Measurements from ENCODE around the gene BICD2. TPM values are rescaled to one million over a fixed set of nuclear protein-coding genes. Genes with fewer than 3 reads are reported as not detected.

BICD2 gene
- total and polyA plus RNA-seq, 2 of the 13 experiments (the other 11 are each of a cell fraction or from before 2014, with no cell fraction given) = 5.1 to 17.4 TPM

DNA sequence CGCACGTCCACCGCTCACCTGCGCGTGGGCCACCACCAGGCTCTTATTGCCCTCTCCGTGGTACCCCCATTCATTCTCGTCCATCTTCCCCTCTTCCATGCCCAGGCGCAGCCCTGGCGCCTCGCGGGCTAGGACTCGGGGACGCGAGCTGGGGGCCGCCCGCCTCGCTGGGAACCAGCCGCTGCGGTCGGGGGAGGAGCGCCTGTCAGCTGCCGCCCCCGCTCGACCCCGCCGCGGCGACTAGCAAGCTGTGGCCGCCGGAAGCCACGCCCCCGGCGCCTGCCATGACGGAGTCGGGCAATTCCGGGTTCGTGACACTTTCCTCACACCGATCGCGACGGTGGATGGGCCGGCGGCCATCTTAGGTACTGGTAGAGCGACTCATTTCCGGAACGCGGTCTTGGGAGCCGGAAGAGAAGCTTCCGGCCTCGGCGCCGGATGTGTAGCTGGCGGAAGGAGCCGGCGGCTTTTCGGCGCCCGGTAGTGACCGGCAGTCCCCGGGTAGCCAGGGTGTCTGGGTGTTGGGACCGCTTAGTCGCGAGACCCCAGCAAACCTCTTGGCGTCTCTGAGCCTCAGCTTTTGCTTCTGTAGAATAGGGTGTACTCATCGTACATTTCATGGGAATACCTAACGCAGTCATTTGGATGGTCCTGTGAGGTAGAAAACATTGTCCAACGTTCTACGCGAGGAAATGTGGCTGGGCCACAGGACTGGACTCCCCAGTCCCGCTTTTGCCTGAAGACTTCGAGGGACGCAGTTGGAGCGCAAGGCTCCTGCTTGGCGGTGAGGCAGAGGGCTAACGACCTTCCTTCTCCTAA, 94.5 kb downstream of the BICD2 start, which contains the start of gene IPPK (continued):
- TF ChIP-seq, protein P1, sequence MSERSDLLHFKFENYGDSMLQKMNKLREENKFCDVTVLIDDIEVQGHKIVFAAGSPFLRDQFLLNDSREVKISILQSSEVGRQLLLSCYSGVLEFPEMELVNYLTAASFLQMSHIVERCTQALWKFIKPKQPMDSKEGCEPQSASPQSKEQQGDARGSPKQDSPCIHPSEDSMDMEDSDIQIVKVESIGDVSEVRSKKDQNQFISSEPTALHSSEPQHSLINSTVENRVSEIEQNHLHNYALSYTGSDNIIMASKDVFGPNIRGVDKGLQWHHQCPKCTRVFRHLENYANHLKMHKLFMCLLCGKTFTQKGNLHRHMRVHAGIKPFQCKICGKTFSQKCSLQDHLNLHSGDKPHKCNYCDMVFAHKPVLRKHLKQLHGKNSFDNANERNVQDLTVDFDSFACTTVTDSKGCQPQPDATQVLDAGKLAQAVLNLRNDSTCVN (CRISPR knock-in tag; IDR thresholded peaks at IDR 0.05; ENCODE audit: borderline replicate concordance) = no peak; the same call in 1 of the 2 replicates
- peak; percentile 65 for TF ChIP-seq NFYB (CRISPR knock-in tag; IDR thresholded peaks at IDR 0.05)

- H4K20me1 ChIP-seq (ENCODE audit: insufficient read depth, low read length) = peaks cover 4% of the 10 kb centered on the region; the same call in 1 of the 2 replicates
- intact Hi-C loops (cut with micrococcal nuclease; ENCODE audit: unreplicated experiment) = no loop called here
- in situ Hi-C loops (cut with HindIII; ENCODE audit: extremely low pct_ligation_motif_present, low pct_unique_long_range_greater_than_20kb) = no loop called here
- H3K36me3 ChIP-seq (replicated peaks in 1 of 2; ENCODE audit: control insufficient read depth in 1 of 2, insufficient read depth in 2 of 2, low read length in 2 of 2) = peaks cover 2 to 8% of the 10 kb centered on the region in 2 experiments; a peak in 2 of 5 replicates
- ATAC-seq (peak; percentile 37; the same call in 1 of the 3 replicates), FAIRE-seq (no peak), DNase-seq (ENCODE audit: low spot score) (no peak)
- H3K9ac ChIP-seq (ENCODE audit: insufficient read depth, low read depth, low read length) = peak overlapping the region; percentile 86
- no peak overlapping the region for H2AFZ ChIP-seq (ENCODE audit: low read length)
- peak overlapping the region; percentile 82 for H3K4me2 ChIP-seq (ENCODE audit: low read depth, low read length)
- H3K9me3 ChIP-seq (ENCODE audit: low read length) = no peaks in the 10 kb centered on the region
- POLR2A ChIA-PET = interaction anchor here (1.0 to 2.3 kb wide), 7 partner anchors 19 to 569 kb away, joined by 3 to 11 read pairs (median 4); partner anchors contain the start of genes CENPP and NOL8
- 2% methylated on average over 16 of the region's 29 CpGs for WGBS (ENCODE audit: low lambda C conversion rate)
- BruUV-seq (replicated peaks) = no TSS peak
- H3K27me3 ChIP-seq (ENCODE audit: control insufficient read depth in 1 of 2, insufficient read depth in 2 of 2, low read length in 2 of 2) = no peaks in the 10 kb centered on the region; a peak in 1 of 5 replicates
- CTCF ChIA-PET (ENCODE audit: low intra/inter-chr PET ratio, low total read pairs) = no interaction called here
- peak overlapping the region; percentile 66 to 98 (median 89) for H3K4me3 ChIP-seq (replicated peaks in 1 of 3; ENCODE audit: insufficient read depth in 1 of 3, low read depth in 2 of 3, low read length in 3 of 3)
- H3K79me2 ChIP-seq (ENCODE audit: insufficient read depth, low read length) = peaks cover 35% of the 10 kb centered on the region
- H3K27ac ChIP-seq (ENCODE audit: extremely low read length, insufficient read depth, low read length) = peak overlapping the region; percentile 62
- H3K4me1 ChIP-seq (ENCODE audit: insufficient read depth, low read length) = peaks cover 38% of the 10 kb centered on the region
- TF ChIP-seq ZNF607 (CRISPR knock-in tag; IDR thresholded peaks at IDR 0.05; ENCODE audit: borderline replicate concordance) (peak; percentile 39; the same call in 1 of the 2 replicates), SMYD3 (CRISPR knock-in tag; IDR thresholded peaks at IDR 0.05) (no peak), ZNF777 (CRISPR knock-in tag; IDR thresholded peaks at IDR 0.05) (peak; percentile 45; the same call in 1 of the 2 replicates), SNAPC2 (CRISPR knock-in tag; IDR thresholded peaks at IDR 0.05) (0 out of 2 replicates have a peak, but pooled peaks have one; percentile 8), REL (CRISPR knock-in tag; conservative IDR thresholded peaks at IDR 0.05) (peak; percentile 14; the same call in 1 of the 2 replicates), FOXA3 (CRISPR knock-in tag; IDR thresholded peaks at IDR 0.05) (no peak), ZNF333 (CRISPR knock-in tag; IDR thresholded peaks at IDR 0.05; ENCODE audit: borderline replicate concordance) (0 out of 2 replicates have a peak, but pooled peaks have one; percentile 16), ZNF430 (CRISPR knock-in tag; IDR thresholded peaks at IDR 0.05) (0 out of 2 replicates have a peak, but pooled peaks have one; percentile 16), ZFX (CRISPR knock-in tag; IDR thresholded peaks at IDR 0.05; ENCODE audit: low read depth) (peak; percentile 43; the same call in 1 of the 2 replicates), MAX (IDR thresholded peaks at IDR 0.05) (0 out of 2 replicates have a peak, but pooled peaks have one; percentile 0), SMAD1 (CRISPR knock-in tag; IDR thresholded peaks at IDR 0.05; ENCODE audit: borderline replicate concordance, low read depth) (0 out of 2 replicates have a peak, but pooled peaks have one; percentile 3), CCAR2 (optimal IDR thresholded peaks at IDR 0.05; ENCODE audit: low read depth, low read length) (no peak), TERF1 (CRISPR knock-in tag; IDR thresholded peaks at IDR 0.05) (0 out of 2 replicates have a peak, but pooled peaks have one; percentile 34), ZNF605 (CRISPR knock-in tag; IDR thresholded peaks at IDR 0.05) (peak; percentile 11; the same call in 1 of the 2 replicates)
These were observed 95.1 kb downstream of the BICD2 start for GRCh38 chr9:92669527-92669889.

All from HepG2 (cell line).